HepG2 (cell line): Measurements from ENCODE around the gene DSC2. TPM values are rescaled to one million over a fixed set of nuclear protein-coding genes. Genes with fewer than 3 reads are reported as not detected.

ENCODE experiments used
- ARNT2 ChIP-seq: sonication (generic); formaldehyde crosslinking; IDR thresholded peaks from 2 replicates; pipeline ENCODE4 v1.8.0; 2022; ENCODE audit warnings: mild to moderate bottlenecking, low read depth, missing genetic modification reagents, moderate library complexity
- CAMTA2 ChIP-seq: sonication (generic); formaldehyde crosslinking; IDR thresholded peaks from 2 replicates; pipeline ENCODE4 v1.4.0; 2020; ENCODE audit warnings: mild to moderate bottlenecking, missing genetic modification reagents, borderline replicate concordance
- EED ChIP-seq: sonication (generic); formaldehyde crosslinking; IDR thresholded peaks from 2 replicates; pipeline ENCODE4 v1.5.0; 2020; ENCODE audit warnings: mild to moderate bottlenecking, missing genetic modification reagents
- GMEB2 ChIP-seq: IDR thresholded peaks from 2 replicates; pipeline ENCODE4 v1.6.1; 2016; ENCODE audit warnings: missing biosample characterization, missing genetic modification reagents, low read depth
- JUN ChIP-seq: sonication (generic); formaldehyde crosslinking; IDR thresholded peaks from 2 replicates; pipeline ENCODE4 v1.4.0; 2020; ENCODE audit warnings: mild to moderate bottlenecking, missing genetic modification reagents
- NFIC ChIP-seq: IDR thresholded peaks from 2 replicates; pipeline ENCODE4 v1.6.1; 2012; ENCODE audit warnings: mild to moderate bottlenecking, low read length, inconsistent platforms
- SMAD9 ChIP-seq: sonication (generic); formaldehyde crosslinking; IDR thresholded peaks from 2 replicates; pipeline ENCODE4 v1.5.1; 2020; ENCODE audit warnings: mild to moderate bottlenecking, missing genetic modification reagents
- SRSF4 ChIP-seq: fragments of 200-400 bp; formaldehyde crosslinking; IDR thresholded peaks from one replicate; pipeline ENCODE4 v1.6.1; 2018; ENCODE audit warnings: mild to moderate bottlenecking, low read depth, low read length, moderate library complexity; ENCODE audit not compliant: poor library complexity, severe bottlenecking
- UBTF ChIP-seq: sonication (generic); formaldehyde crosslinking; IDR thresholded peaks from 2 replicates; pipeline ENCODE4 v1.4.0; 2020; ENCODE audit warnings: mild to moderate bottlenecking, missing genetic modification reagents
- USF2 ChIP-seq, 2 experiments: sonication (generic) in 1 of 2; formaldehyde crosslinking in 1 of 2; IDR thresholded peaks; 2 replicates each; pipeline versions ENCODE4 v1.5.1 to v1.6.1; 2011 to 2020; ENCODE audit warnings: borderline replicate concordance in 1 of 2, low read depth in 1 of 2, low read length in 1 of 2, mild to moderate bottlenecking in 1 of 2, missing genetic modification reagents in 1 of 2, moderate library complexity in 1 of 2
- ZNF136 ChIP-seq: sonication (generic); formaldehyde crosslinking; IDR thresholded peaks from 2 replicates; pipeline ENCODE4 v1.8.1; 2022; ENCODE audit warnings: low read depth, mild to moderate bottlenecking, moderate library complexity, missing genetic modification reagents
- ZNF318 ChIP-seq: sonication (generic); formaldehyde crosslinking; IDR thresholded peaks from 2 replicates; pipeline ENCODE4 v1.4.0; 2020; ENCODE audit warnings: mild to moderate bottlenecking, missing genetic modification reagents
- polyA plus RNA-seq, 8 experiments: library from polyadenylated mRNA; depleted of rRNA in 3 of 8; stranded (reverse) in 7 of 8; unstranded in 1 of 8; fragments of >200 nt; fragmentation: Illumina TruSeq in 4 of 8; extraction: Trizol in 4 of 8; gene quantifications; 2 replicates each; pipeline versions ENCODE4 v1.2.1 to v1.2.3, GENCODE V29; 2011 to 2016; ENCODE audit warnings: low read depth in 4 of 8, missing spikeins in 1 of 8, mixed read lengths in 1 of 8; ENCODE audit not compliant: insufficient read depth in 1 of 8
- total RNA-seq, 5 experiments: library from RNA; depleted of rRNA; stranded (reverse); fragments of >200 nt; fragmentation: Illumina TruSeq; extraction: Trizol; gene quantifications; 2 replicates each; pipeline ENCODE4 v1.2.3, GENCODE V29; 2016; ENCODE audit warnings: low read depth in 1 of 5

DSC2 gene
- total and polyA plus RNA-seq, 2 of the 13 experiments (the other 11 are each of a cell fraction or from before 2014, with no cell fraction given), result 7.2 to 24.9 TPM

GRCh38 chr18:31101183-31102024 lies 817 bp downstream of the DSC2 start (continued):
- no peak for TF ChIP-seq SRSF4
- no peak for TF ChIP-seq GMEB2 (CRISPR knock-in tag)
- TF ChIP-seq ARNT2 (CRISPR knock-in tag), result no peak
- no peak for TF ChIP-seq ZNF136
- peak; percentile 93 for TF ChIP-seq UBTF (CRISPR knock-in tag)
- TF ChIP-seq NFIC, result no peak; the same call in 1 of the 2 replicates
- TF ChIP-seq CAMTA2 (CRISPR knock-in tag), result no peak
- TF ChIP-seq SMAD9 (CRISPR knock-in tag), result no peak
- TF ChIP-seq ZNF318 (CRISPR knock-in tag), result 0 out of 2 replicates have a peak, but pooled peaks have one; percentile 47
- TF ChIP-seq JUN (CRISPR knock-in tag), result 0 out of 2 replicates have a peak, but pooled peaks have one; percentile 41
- TF ChIP-seq USF2 (IDR thresholded peaks at IDR 0.05; ENCODE audit: low read depth, low read length), result no peak
- no peak for TF ChIP-seq USF2 (CRISPR knock-in tag; IDR thresholded peaks at IDR 0.05; ENCODE audit: borderline replicate concordance)
- TF ChIP-seq EED, result 0 out of 2 replicates have a peak, but pooled peaks have one; percentile 49
